Measurements from ENCODE around the gene DSPP. TPM values are rescaled to one million over a fixed set of nuclear protein-coding genes. Genes with fewer than 3 reads are reported as not detected.
"Not testable (repeated sequence)": the region's sequence is repeated elsewhere in the genome, so short reads cannot be mapped to it uniquely, and the experiment has no call there.

The DSPP gene
- total and polyA plus RNA-seq, 7 donors, result not detected

DNA sequence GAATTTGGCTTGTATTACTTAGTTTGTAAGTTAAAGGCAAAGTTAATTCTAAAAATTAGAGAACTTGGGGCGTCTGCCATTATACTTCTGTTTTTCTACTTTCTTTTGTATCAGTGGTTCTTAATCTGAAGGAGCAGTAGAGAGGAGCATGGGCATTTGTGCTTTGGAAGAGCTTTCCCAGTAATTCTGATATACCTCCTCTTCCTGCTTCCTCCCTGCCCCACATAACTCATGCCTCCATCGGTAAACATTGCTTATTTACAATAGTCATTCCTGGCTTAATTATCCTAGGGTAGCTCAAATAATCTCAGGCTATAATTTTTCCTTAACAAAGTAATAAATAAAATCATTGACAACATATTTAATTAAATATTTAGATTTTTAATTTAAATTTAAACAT, 42.1 kb upstream of the DSPP start:
- no peak for DNase-seq
- Histone ChIP-seq H3K4me1 (peaks cover 0 to 5% (median 1%) of the 10 kb centered on the region in 4 donors), H3K9me3 (no peaks in the 10 kb centered on the region), H3K27me3 (no peaks in the 10 kb centered on the region), H3K27ac (no peak overlapping the region), H3K4me3 (no peak overlapping the region), H3K36me3 (no peaks in the 10 kb centered on the region)
- WGBS, 2 donors, result 33 to 55% methylated on average over 2 of the region's 2 CpGs
- TF ChIP-seq POLR2AphosphoS5 (IDR thresholded peaks at IDR 0.05) (no peak), EP300 (IDR thresholded peaks at IDR 0.05) (no peak), POLR2A (IDR thresholded peaks at IDR 0.05) (no peak)
- TF ChIP-seq, protein P1, sequence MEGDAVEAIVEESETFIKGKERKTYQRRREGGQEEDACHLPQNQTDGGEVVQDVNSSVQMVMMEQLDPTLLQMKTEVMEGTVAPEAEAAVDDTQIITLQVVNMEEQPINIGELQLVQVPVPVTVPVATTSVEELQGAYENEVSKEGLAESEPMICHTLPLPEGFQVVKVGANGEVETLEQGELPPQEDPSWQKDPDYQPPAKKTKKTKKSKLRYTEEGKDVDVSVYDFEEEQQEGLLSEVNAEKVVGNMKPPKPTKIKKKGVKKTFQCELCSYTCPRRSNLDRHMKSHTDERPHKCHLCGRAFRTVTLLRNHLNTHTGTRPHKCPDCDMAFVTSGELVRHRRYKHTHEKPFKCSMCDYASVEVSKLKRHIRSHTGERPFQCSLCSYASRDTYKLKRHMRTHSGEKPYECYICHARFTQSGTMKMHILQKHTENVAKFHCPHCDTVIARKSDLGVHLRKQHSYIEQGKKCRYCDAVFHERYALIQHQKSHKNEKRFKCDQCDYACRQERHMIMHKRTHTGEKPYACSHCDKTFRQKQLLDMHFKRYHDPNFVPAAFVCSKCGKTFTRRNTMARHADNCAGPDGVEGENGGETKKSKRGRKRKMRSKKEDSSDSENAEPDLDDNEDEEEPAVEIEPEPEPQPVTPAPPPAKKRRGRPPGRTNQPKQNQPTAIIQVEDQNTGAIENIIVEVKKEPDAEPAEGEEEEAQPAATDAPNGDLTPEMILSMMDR (IDR thresholded peaks at IDR 0.05), result no peak
- intact Hi-C loops (cut with DNase I), result no loop called here

DNA sequence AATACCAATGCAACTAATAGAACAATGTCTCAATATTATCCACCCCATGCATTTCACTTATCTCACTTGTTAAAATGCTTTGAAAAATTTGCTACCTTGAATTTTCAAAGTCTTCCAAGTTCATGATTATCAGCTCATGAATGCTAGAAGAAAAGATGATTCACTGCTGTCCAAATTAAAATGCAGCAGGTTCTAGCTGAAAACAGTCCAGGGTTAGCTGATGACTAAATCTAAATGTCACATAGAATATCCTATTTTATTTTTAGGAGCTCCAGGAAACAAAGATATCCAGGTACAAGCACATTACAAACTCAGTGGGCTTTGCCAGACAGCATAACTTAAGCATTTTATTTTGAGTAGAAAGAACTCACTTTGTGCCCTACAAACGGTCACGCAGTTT, 41.1 kb upstream of the DSPP start:
- no peaks in the 10 kb centered on the region for H3K36me3 ChIP-seq
- H3K27ac ChIP-seq, result no peak overlapping the region
- no peak for DNase-seq
- H3K4me1 ChIP-seq, result peaks cover 0 to 5% (median 1%) of the 10 kb centered on the region in 4 donors
- H3K9me3 ChIP-seq, result no peaks in the 10 kb centered on the region
- no peak overlapping the region for H3K4me3 ChIP-seq
- no peak for TF ChIP-seq POLR2A (IDR thresholded peaks at IDR 0.05)
- TF ChIP-seq, protein P1 (IDR thresholded peaks at IDR 0.05), result no peak
- no peak for TF ChIP-seq EP300 (IDR thresholded peaks at IDR 0.05)
- TF ChIP-seq POLR2AphosphoS5 (IDR thresholded peaks at IDR 0.05), result no peak
- 87 to 88% methylated on average over 2 of the region's 2 CpGs for WGBS, 2 donors
- H3K27me3 ChIP-seq, result no peaks in the 10 kb centered on the region
- intact Hi-C loops (cut with DNase I), result no loop called here

DNA sequence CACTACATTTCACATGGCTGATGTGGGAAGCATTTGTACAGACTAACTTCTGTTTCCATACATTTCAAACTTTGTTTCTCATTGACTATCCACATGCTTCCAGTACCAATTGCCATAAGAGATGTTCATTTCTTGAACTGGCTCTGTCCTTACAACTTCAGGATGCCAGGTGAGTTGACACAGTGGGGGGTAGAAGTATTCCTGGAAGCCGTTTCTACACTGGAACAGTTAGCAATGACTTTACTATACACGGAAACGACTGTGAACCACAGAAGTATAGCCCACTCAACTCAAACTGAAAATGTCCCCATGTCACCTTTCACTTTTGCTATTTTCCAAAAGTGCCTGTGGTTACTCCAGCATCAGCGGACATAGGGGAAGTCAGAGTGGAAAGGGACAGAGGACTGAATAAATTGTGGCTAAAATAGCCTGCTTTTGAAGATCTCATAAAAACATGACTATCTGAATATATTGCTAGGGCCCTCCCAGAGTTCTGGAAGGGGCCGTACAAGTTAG, 38.0 kb upstream of the DSPP start:
- Histone ChIP-seq H3K27ac (no peak overlapping the region), H3K4me3 (no peak overlapping the region), H3K36me3 (no peaks in the 10 kb centered on the region), H3K27me3 (no peaks in the 10 kb centered on the region), H3K4me1 (peaks cover 0 to 5% (median 1%) of the 10 kb centered on the region in 4 donors), H3K9me3 (no peaks in the 10 kb centered on the region)
- WGBS, 2 donors, result 56 to 63% methylated on average over 5 of the region's 5 CpGs
- DNase-seq, result no peak
- intact Hi-C loops (cut with DNase I), result no loop called here
- TF ChIP-seq, protein P1 (IDR thresholded peaks at IDR 0.05), result no peak
- no peak for TF ChIP-seq EP300 (IDR thresholded peaks at IDR 0.05)
- TF ChIP-seq POLR2A (IDR thresholded peaks at IDR 0.05), result no peak

DNA sequence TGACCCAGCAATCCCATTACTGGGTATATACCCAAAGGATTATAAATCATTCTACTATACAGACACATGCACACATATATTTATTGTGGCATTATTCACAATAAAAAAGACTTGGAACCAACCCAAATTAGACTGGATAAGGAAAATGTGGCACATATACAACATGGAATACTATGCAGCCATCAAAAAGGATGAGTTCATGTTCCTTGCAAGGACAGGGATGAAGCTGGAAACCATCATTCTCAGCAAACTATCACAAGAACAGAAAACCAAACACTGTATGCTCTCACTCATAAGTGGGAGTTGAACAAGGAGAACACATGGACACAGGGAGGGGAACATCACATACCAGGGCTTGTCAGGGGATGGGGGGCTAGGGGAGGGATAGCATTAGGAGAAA, 34.0 kb upstream of the DSPP start:
- H3K4me1 ChIP-seq; H3K4me3 ChIP-seq; H3K36me3 ChIP-seq; H3K9me3 ChIP-seq; intact Hi-C loops (cut with DNase I); H3K27ac ChIP-seq; H3K27me3 ChIP-seq; DNase-seq: not testable (repeated sequence)

DNA sequence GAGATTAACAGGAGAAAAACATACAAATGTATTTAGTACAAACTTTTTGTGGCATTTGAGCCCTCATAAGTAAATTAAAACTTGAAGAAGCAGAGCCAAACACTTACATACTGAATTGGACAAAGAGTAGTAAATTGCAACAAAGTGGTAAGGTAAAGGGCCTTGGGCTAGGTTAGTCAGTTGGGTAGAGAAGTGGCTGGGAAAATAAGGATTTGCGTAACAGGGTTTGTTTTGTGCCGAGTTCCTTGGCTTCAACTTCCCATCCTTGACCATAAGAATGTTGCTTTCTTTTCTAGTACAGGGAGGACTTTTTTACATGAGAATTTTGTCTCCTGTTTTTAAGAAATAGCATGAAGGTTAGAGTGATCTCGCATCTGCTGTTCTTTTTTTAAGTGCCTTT, 33.3 kb upstream of the DSPP start:
- no peaks in the 10 kb centered on the region for H3K27me3 ChIP-seq
- no peaks in the 10 kb centered on the region for H3K36me3 ChIP-seq
- DNase-seq, result no peak
- H3K4me1 ChIP-seq, result no peaks in the 10 kb centered on the region
- H3K27ac ChIP-seq, result no peak overlapping the region
- TF ChIP-seq EP300 (IDR thresholded peaks at IDR 0.05), result no peak
- no peak for TF ChIP-seq POLR2A (IDR thresholded peaks at IDR 0.05)
- TF ChIP-seq POLR2AphosphoS5 (IDR thresholded peaks at IDR 0.05), result no peak
- TF ChIP-seq, protein P1 (IDR thresholded peaks at IDR 0.05), result no peak
- H3K4me3 ChIP-seq, result no peak overlapping the region
- intact Hi-C loops (cut with DNase I), result no loop called here
- 83 to 87% methylated on average over 3 of the region's 3 CpGs for WGBS, 2 donors
- H3K9me3 ChIP-seq, result no peaks in the 10 kb centered on the region
